ENCODE measurements around the gene VWA3B. TPM values are rescaled to one million over a fixed set of nuclear protein-coding genes. Genes with fewer than 3 reads are reported as not detected.
"Not testable (repeated sequence)": the region's sequence is repeated elsewhere in the genome, so short reads cannot be mapped to it uniquely, and the experiment has no call there.

VWA3B gene
- total RNA-seq, 1 donor from 2014 or later, result not detected

DNA sequence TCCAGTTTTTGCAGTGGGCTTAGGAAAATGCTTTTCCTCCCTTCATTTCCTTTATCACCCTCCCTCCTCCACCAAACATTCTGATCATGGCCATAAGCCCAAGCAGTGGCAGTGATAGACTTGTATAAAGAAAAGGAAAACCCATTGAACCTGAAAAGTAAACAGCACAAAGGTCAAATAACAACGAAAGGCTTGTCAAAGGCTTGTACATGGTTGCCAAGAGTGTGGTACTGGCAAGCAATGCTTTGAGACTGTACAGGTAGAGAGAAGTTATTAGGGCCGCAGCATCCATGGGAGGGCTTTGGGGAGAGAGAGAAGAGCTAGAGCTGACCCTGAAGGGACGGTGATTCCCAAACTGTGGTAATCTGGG lies 2.1 kb upstream of the VWA3B start:
- DNase-seq (ENCODE audit: extremely low read depth, low read depth, low spot score), result no peak

DNA sequence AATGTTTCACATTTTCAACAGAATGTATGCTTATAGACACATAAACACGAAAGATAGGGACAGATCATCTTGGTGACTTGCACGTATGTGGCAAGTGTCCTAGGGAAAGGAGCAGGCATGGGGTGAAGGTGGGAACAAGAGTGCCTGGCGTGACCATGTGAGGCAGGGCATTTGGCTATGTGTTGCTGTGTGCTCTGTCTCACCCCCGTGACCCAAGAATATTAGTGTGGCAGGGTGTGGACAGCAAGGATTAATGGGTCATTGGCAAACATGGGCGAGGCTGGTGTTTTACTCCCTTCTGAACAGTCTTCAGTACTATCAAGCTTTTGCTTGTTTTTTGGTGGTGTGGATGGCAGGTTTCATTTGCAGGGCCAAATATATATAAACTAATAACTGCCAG lies 1.3 kb upstream of the VWA3B start:
- no peak for DNase-seq (ENCODE audit: extremely low read depth, low read depth, low spot score)

DNA sequence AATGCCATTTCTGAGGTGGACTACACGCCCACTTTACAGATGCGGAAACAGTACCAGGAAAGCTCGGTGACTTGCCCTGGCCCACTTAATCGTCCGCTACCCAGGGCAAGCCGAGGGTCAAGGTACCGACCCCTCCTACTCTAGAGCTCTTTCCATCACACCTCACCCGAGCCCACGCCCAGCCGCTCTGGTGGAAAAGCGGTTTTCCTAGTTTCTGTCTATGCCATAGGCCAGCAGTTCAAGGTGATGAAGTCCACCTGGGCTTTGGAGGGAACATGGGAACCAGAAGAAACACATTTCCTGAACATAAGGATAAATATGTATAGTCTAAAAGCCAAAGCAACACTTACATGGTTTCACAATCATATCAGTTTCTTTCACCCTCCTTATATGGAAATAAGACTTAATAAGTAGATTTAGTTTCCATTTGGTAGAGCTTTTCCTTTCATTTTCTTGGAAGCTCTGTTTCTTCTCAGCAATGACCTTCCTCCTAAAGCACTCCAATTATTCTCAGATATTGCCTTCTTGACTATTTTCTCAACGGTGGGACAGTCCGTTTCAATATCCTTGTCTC lies 567 bp downstream of the VWA3B start:
- no peak for DNase-seq (ENCODE audit: extremely low read depth, low read depth, low spot score)

DNA sequence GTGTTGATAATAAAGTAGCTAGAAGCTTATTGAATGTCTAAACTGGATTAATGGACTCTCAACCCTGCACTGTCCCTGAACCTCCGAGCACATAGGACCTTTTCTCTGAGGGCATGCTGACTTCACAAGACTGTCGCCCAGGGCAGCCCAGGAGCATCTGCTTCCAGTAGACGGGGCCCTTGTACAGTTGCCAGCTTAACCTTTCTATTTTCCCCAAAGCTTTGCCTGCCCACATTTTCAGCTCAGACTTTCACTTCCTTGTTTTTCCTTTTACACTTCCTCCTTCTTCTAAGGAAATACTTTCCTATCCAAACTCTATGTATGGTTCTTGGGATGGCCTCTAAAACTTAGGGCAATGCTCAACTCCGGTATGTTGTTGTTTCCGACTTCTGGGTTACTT lies 1.3 kb downstream of the VWA3B start:
- no peak for DNase-seq (ENCODE audit: extremely low read depth, low read depth, low spot score)

DNA sequence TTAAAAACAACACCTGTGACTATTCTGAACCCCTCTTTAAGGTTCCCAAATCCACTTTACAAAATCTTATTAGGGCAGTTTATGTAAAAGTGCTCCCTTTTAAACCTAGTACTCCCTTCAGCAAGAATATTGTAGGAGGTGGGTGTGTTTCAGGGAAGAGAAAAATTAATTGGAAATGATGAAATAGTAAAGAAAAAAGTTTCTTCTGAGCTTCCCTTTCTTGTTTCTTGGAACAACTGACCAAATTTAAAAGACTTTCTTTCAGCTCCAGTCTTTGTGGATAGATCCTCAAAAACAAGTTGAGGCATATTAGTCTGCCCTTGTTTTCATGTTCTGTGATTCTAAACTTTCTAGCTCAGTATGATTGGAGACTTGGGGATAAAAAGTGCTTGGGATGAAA lies 3.0 kb downstream of the VWA3B start:
- no peak for DNase-seq (ENCODE audit: extremely low read depth, low read depth, low spot score)

DNA sequence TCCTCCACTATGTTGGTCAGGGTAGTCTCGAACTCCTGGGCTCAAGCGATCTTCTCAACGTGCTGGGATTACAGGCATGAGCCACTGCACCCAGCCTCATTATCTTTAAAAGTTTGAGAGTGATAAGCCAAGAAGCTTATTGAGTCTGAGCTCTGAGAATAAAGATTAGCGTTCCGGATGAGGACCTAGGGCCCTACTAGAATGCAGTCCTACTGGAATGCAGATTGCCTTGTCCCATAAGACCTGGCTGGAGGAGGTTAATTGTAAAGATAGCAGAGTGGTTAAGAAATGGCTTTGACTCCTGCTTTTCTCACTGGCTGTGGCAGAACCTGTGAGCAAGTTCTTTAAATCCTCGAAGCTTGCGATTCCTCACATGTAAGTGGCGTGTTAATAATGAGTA lies 4.0 kb downstream of the VWA3B start:
- DNase-seq (ENCODE audit: extremely low read depth, low read depth, low spot score), result no peak

DNA sequence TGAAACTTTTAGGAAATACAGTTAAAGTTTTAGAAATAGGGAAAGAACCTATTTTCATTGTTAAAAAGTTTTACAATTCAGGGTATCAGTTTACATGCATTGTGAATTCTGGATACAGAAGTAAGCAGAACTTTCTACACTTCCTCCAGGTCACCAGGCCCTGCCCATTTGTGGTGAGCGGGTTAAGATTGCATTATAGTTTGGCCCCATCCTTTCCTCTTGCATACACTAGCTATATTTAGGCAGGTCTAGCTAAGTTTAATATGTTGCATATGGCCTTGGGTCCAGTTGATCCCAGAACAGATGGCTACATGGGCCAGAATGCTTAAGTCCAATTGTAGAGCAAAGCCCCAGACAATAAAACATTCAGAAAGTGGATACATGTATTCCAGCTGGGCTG lies 4.8 kb downstream of the VWA3B start:
- no peak for DNase-seq (ENCODE audit: extremely low read depth, low read depth, low spot score)

DNA sequence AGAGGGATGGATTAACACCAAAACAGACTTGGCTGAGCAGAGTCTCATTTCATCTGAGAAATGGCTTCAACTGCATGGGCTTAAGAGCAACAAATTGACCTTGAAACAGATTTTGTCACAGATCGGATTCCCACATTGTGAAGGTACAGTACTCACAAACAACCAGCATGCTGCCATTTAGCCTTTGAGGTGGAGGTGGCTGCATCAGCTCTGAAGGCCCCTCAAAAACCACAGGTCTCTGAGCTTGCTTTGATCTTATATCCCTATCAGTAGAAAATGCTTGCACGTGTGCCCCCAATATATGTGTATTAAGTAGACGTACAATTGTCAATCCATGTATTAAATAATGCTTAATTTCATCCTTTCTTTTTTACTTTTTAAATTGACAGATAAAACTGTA lies 6.2 kb downstream of the VWA3B start:
- DNase-seq (ENCODE audit: extremely low read depth, low read depth, low spot score), result no peak

DNA sequence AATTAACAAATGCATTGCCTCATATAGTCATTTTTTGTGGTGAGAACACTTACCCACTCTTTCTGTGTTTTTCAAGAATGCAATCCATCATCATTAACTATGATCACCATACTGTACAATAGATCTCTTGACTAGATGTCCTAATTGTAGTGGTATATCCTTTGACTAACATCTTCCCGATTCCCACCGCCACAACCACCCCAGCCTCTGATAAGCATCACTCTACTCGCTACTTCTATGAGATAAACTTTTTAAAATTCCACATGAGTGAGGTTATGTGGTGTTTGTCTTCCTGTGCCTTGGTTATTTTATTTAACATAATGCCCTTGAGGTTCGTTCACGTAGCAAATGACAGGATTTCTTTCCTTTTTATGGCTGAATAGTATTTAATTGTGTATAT lies 6.6 kb downstream of the VWA3B start:
- DNase-seq (ENCODE audit: extremely low read depth, low read depth, low spot score), result no peak

DNA sequence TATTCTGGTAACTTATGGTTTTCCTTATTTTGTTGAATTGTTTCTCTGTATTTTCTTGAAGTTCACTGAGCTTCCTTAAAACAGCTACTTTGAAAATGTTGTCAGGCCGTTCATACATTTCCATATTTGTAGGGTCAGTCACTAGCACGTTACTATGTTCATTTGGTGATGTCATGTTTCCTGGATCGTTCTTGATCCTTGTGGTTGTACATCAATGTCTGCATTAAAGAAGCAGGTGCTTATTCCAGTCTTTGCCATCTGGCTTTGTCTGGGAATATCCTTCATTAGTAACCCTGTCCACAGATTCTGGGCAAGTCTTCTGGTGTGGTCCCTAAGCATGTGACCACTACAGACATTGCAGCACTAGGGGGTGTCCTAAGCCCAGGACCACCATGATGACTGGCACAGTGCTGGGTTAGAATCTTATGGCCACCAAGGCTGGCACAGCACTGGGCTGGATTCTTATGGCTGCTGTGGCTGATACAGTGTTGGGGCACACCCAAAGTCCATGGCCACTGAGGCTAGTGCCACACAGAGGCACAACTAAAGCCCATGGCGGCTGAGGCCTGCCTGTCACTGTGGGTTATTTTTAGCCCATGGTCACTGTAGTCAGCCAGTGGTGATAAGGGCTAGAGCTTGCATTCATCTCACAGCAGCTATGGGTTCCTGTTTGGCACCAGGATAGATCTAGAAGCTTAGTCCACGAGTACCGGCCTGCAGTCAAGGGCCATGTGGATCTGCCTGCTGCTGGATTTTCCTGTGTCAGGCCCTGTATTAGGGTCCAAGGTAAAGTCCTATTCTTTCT lies 13.2 kb downstream of the VWA3B start:
- no peak for DNase-seq (ENCODE audit: extremely low read depth, low read depth, low spot score)

DNA sequence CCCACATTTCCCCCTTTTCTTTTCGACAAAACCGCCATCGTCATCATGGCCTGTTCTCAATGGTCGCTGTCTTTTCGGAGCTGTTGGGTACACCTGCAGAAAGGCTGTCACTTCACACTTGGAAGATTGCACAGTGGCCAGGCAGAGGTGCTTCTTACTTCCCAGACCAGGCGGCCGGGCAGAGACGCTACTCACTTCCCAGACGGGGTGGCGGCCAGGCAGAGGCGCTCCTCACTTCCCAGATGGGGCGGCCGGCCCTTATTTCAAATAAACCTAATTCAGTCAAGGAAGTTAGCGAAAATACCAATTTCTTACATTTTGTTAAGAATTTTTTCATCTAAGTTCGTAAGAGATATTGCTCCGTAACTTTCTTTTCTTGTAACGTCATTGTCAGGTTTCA lies 15.3 kb downstream of the VWA3B start:
- not testable (repeated sequence) for DNase-seq (ENCODE audit: extremely low read depth, low read depth, low spot score)

DNA sequence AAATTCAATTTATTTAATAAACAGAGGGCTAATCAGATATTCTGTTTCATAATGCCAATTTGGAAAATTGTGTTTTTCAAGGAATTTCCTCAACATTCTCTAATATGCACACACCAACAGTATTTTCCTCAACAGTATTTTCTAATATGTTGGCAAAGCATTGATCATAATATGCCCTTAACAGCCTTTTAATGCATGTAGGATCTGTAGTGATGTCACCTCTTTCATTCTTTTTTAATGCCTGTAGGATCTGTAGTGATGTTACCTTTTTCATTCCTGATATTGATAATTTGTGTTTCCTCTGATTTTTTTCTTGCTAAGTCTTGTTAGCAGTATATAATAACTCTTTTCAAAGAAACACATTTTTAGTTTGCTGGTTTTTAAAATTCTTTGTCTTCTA lies 15.9 kb downstream of the VWA3B start:
- DNase-seq (ENCODE audit: extremely low read depth, low read depth, low spot score), result no peak

DNA sequence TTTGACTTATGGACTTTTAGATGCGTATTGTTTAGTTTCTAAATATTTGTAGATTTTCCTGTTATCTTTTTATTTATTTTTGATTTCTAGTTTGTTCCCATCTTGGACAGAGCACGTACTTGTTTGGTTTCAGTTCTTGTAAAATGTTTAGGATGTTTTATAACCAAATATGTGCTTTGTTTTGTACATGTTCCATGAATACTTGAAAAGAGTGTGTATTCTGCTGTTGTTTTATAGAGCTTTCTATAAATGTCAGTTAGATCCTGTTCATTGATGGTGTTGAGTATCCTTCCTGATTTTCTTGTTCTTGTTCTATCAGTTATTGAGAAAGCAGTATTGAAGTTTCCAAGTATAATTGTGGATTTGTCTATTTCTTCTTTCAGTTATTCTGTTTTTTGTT lies 21.1 kb downstream of the VWA3B start:
- DNase-seq (ENCODE audit: extremely low read depth, low read depth, low spot score), result no peak

DNA sequence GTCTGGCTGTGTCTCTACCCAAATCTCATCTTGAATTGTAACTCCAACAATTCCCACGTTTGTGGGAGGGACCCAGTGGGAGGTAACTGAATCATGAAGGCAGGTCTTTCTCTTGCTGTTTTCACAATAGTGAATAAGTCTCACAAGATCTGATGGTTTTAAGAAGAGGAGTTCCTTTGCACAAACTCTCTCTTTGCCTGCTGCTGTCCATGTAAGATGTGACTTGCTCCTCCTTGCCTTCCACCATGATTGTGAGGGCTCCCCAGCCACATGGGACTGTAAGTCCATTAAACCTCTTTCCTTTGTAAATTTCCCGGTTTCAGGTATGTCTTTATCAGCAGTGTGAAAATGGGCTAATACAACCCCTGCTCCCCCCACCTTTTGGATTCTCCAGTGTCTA lies 23.8 kb downstream of the VWA3B start:
- DNase-seq (ENCODE audit: extremely low read depth, low read depth, low spot score), result no peak

DNA sequence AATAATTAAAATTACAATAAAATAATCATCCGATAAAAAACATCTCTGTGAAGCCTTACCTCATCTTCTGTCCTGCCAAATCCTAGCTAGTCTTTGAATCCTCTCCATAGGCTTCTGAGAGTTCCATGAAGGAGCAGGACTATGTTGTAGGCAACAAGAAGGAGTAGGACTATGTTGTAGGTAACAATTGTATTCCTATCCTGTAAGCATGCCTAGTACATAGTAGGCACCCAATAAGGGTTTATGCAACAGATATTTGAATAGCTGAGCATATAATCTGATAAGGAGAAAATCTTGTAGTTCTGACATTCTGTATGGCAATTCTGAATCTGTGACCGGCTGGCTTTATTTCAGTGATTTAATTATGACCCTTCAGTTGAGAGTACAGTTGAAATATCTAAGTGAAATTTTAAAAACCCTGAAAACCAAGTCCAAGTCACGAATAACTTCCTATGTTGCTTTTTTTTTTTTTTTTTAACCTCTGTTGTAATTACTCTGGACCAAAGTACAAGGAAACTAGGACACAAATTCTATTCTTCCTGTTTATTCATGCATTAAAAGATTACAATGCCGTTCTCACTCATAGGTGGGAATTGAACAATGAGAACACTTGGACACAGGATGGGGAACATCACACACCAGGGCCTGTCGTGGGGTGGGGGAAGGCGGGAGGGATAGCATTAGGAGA lies 27.8 kb downstream of the VWA3B start:
- DNase-seq (ENCODE audit: extremely low read depth, low read depth, low spot score), result no peak

DNA sequence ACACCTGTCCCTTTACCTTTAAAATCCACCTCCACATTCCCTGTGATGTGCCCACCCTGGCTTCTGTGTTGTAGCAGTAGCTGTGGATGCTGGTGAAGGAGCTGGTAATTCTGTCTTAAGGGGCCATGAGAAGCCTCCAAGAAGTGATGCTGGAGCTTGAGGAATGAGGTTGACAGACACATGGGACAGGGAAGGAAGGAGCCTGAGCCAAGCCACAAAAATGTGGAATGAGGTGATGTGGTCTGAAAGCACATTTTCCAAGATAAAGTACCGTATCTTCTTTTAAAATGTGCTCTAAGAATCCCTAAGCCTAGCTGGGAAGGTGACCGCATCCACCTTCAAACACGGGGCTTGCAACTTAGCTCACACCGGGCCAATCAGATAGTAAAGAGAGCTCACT lies 31.2 kb downstream of the VWA3B start:
- DNase-seq (ENCODE audit: extremely low read depth, low read depth, low spot score), result no peak

DNA sequence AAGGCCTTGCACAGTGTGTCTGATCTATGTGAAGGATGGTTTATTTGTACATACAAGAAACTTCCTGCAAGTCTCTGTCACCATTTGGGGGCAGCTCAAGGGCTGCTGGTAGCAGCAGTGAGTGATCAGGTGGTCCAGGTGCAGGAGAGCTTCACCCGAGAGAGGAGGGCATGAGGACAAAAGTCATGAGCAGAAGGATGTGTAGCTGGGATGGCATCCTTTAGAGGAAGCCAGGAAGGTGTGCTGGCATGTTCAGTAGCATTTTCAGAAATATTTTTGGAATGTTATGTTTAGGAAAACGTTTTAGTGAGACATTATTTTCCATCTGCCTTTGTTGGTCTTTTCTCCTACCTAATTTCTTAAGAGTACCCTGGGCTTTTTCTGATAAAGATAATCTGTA lies 31.9 kb downstream of the VWA3B start:
- DNase-seq (ENCODE audit: extremely low read depth, low read depth, low spot score), result no peak

DNA sequence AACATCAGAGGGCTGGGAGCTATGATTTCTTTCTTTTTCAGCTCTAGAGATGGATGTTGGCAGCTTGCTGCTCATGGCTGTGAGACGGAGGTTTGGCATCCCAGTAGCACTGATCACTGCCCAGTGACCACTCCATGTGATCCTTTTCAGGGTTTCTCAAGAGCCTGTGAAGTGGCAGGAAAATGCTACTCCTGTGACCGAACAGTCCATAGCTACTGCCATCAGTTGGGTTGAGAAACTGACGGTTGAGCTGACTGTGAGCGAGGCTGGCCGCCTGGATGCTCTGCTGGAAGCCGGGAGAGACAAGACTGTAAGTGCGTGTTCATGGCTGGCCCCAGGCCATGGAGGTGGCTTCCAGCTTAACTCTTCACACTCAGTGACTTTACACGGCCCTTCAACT lies 34.2 kb downstream of the VWA3B start:
- DNase-seq (ENCODE audit: extremely low read depth, low read depth, low spot score), result no peak

DNA sequence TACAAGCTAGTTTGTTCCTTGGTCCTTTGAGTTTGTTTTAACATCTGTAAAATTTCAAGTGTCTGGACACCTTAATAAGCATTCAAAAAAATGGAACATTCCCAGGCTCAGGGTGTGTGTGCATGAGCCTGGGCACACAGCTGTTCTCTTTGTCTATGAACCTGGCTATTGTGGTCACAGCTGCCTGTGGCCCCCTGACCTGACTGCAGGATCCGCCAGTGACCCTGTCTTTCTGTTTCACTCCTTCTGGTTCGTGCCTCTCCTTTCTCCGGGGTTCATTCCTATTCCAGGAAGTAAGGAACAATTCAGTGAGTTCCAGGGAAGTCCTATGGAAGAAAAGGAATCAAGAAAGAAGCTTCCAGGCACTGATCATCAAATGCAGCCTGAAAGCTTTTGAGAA lies 35.6 kb downstream of the VWA3B start:
- DNase-seq (ENCODE audit: extremely low read depth, low read depth, low spot score), result no peak

DNA sequence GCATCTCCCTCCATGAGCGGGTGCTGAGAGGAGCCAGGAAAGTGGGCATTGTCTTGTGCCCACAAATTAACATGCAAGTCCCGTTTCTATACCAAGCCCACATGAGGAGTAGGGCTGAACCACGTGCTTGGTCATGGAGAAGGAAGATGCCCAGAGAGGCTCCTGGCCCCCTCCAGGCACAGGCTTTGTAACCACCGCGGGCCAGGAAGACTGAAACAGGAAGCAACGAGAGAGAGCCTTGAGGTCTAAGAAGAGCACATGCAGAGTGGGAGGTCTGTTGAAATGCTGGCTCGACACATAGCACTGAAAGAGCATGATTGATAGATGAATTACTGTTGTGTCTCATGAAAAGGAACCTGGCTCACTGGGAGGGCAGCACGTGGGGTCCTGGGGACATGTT lies 36.3 kb downstream of the VWA3B start:
- no peak for DNase-seq (ENCODE audit: extremely low read depth, low read depth, low spot score)

DNA sequence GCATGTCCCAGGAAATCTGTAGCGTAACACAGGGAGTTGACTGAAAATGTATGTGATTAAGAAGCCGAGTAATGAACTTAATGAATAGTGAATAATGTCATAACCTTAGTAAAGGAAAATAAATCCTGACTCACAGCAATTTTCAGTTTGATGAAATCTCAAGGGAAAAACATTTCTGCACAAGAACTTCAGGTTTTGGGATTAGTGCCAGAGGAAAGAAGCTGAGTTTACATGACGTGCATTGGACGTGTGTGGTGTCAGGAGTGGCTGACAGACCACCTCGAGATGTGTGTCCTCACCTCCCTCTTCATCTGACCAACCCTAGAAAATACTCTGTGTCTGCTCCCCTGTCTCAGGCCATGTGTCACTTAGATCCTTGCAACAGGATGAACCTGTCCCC lies 39.1 kb downstream of the VWA3B start:
- no peak for DNase-seq (ENCODE audit: extremely low read depth, low read depth, low spot score)

DNA sequence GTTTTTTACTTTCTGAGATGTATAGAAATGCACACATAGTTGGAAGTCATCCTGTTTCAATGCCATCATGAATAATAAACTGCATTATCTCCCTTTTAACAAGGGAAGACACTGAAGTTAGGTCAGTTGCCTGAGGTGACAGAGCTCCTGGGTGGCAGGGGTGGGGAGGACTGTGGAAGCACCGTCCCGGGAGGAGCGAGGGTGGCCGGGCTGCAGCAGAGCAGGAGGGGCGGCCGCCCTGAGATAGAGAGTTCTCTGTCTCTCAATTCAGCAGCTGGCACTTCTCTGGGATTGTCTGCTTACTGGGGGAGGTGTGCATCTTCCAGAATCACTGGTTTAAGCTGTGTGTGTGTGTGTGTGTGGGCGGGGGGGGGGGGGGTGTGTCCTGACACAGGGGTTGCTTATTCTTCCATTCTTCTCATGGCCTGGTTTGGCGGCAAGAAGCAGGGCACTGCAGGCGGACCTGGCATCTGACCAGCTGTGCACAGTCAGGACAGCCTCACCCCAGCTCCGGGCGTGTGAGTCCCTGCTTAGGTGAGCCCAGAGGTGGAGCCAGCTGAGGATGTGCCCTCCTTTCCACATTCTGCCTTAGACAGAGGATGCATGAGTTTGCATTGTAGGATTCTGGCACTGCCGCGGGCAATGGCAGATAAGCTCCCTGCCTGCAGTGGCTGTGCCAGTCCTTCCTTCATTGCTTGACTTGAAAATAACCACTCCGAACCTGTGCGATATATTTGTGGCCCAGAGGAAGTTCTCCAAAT lies 40.4 kb downstream of the VWA3B start:
- DNase-seq (ENCODE audit: extremely low read depth, low read depth, low spot score), result no peak
